ENCODE results near the gene TXNDC11.

TXNDC11 gene

DNA sequence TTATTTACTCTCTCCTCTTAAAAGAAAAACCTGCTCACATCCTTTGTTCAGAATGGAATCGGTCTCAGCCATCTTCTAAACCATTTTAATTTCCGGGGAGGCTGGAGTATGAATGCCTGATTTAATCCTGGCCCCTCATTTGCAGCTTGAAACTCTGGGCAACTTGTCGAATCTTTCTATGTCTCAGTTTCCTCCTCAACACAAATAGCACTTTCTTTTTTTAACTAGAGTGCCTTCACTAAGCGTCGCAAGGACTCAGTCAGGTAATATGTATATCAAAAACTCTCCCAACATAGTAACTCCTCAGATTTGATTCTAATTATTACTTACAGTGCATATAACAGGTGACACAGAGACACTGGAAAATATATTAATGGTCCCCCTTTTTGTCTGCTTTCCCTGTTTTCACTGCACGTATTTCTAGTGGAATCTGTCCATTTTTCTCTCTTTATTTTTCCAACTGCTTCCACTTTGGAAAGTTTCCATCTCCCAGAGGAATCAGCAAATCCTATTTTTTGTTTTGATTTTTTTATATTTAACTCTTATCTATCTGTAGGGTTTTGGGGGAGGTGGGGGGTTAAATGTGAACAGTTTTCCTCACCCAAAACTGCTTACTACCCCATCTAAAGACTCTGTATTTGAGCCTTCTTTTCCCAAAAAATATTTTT, 55.8 kb downstream of the TXNDC11 start:
- DNase-seq, result no peak

DNA sequence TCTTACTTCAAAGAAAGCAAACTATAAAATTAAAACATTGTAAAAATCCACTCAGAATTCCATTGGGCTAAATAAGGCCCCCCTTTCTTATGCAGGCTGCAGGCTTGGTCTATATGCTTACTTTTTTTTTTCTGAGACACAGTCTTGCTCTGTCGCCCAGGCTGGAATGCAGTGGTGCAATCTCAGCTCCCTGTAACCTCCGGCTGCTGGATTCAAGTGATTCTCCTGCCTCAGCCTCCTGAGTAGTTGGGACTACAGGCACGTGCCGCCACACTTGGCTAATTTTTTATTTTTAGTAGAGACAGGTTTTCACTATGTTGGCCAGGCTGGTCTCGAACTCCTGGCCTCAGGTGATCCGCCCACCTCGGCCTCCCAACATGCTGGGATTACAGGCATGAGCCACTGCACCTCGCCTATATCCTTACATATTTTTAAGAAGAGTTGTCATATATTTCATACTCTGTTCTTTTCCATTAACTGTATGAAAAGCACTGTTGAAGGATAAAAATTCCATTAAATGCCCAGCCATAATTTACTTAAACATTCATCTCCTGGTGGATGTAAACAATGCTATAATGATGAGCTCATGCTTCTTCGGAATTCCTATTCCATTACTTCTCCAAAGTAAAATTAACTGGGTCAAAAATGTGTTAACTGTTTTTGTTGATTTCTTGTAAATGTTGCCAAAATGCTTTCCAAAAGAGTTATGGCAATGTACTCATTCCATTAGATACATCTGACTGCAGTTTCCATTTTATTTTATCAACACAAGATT, 56.6 kb downstream of the TXNDC11 start:
- no peak for DNase-seq

DNA sequence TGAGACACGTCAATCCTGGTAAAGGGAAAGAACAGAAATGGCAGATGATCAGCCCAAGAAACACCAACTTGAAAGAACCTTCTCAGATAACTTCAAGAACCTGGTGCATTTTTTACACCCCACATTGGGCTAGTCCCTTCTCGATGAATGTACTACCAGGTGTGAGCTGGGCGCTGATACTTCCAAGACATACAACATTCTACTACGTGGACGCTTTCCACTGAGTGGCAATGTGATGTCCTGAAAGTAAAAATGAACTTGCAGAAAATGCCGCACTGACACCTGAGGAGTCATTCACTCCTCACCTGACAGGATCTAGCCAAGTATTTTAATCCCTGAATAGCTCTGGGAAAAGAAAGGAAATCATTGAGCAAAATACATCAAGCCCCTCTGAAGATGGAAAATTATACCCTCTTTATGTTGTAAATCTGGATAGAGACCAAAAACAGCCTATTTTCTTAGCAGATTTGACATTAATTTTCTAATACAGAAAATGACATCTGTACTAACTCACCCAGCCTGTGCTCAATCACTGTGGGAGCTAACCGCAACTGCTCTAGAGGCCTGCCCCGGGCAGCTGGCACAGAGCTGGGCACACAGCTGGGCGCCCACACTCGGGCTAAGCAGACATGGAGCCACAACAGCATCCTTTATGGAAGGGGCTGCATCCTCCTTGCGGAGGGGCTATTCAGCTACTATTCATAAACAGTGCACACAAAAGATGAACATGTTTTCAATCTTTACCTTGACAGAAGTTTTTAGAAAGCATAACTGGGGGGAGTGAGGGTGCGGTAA, 58.2 kb downstream of the TXNDC11 start:
- no peak for DNase-seq

- no peak for DNase-seq
Observed at GRCh38 chr16:11683145-11683544, 59.5 kb downstream of the TXNDC11 start.

DNA sequence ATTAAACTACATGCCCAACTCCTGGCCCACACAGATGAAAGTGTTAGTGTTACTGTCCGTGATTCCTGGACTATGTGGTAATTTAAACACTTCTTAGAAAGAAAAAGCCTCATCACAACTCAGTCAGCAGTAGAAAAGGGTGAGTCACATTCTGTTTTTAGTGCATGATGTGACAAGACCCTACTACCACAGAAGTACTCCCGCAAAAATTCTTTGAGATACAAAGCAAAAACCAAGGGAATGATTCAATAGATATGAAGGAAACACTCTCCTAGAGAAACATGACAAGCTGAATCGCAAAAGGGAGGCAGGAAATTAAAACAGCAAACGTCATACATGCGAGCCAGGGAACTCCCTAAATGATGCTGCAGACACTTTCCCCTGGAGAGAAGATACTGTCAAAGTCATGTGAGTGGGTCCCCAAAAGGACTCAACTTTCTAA, 60.0 kb downstream of the TXNDC11 start:
- DNase-seq, result no peak

GRCh38 chr16:11681976-11682654, 60.5 kb downstream of the TXNDC11 start:
- DNase-seq, result no peak

- DNase-seq, result no peak
Observed at GRCh38 chr16:11681556-11681955, 61.1 kb downstream of the TXNDC11 start.

- DNase-seq, result no peak
Observed at GRCh38 chr16:11679941-11680911, 62.4 kb downstream of the TXNDC11 start.

DNA sequence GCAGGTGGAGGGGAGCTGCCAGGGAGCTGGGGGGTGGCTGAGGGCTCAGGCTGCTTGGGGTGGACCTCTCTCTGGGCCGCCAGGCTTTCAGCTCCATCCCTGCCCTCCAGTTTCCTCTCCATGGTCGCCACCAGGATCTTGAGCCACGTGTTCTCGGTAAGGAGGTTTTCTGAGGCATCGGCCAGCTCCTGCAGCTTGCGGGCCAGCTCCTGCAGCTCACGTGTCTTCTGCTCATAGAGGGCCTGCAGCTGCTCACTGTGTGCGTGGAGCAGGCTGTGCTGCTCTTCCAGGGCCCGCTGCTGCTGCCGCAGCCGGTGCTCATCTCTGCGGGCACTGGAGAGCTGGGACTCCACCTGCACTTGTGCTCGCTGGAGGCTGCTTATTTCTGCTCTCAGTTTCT, 63.4 kb downstream of the TXNDC11 start:
- DNase-seq, result no peak

- DNase-seq, result no peak
Observed at GRCh38 chr16:11677959-11678881, 64.4 kb downstream of the TXNDC11 start.

- no peak for DNase-seq
Observed at GRCh38 chr16:11677451-11677951, 65.2 kb downstream of the TXNDC11 start.

- no peak for DNase-seq
Observed at GRCh38 chr16:11676799-11677198, 65.9 kb downstream of the TXNDC11 start.

DNA sequence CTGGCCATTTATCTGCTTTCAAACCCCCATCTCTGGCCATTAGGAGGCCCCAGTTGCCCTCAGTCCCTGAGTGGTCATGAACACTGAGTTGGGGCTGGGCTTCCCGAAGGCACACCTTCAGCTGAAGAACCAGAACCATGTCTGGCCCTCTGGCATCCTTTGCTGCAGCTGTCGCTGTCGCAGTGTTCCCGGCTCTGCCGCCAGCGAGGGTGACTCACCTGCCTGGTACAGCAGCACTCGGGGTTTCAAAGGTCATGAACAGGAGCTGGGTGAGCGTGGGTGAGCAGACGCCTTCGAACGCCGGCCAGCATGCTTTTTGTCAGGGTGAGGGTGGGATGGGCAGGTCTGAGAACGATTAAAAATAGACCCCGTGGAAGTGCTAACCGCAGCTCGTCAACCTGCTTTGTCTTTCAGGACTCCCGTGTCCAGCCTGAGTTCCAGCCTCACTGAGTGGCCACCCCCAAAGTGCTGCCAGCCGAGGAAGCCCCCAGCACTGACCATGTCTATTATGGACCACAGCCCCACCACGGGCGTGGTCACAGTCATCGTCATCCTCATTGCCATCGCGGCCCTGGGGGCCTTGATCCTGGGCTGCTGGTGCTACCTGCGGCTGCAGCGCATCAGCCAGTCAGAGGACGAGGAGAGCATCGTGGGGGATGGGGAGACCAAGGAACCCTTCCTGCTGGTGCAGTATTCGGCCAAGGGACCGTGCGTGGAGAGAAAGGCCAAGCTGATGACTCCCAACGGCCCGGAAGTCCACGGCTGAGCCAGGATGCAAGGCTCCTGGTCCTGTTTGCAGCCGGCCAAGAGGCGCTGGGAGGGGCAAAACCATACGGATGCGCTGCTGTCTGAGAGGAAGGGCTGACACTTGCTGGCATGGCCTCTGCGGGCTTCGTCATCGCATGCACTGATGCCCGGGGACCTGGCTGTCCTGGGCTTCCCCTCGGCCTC, 66.8 kb downstream of the TXNDC11 start:
- no peak for DNase-seq

- DNase-seq, result no peak
Observed at GRCh38 chr16:11674818-11675560, 67.7 kb downstream of the TXNDC11 start.

GRCh38 chr16:11674001-11674817, 68.4 kb downstream of the TXNDC11 start:
- DNase-seq, result no peak

DNA sequence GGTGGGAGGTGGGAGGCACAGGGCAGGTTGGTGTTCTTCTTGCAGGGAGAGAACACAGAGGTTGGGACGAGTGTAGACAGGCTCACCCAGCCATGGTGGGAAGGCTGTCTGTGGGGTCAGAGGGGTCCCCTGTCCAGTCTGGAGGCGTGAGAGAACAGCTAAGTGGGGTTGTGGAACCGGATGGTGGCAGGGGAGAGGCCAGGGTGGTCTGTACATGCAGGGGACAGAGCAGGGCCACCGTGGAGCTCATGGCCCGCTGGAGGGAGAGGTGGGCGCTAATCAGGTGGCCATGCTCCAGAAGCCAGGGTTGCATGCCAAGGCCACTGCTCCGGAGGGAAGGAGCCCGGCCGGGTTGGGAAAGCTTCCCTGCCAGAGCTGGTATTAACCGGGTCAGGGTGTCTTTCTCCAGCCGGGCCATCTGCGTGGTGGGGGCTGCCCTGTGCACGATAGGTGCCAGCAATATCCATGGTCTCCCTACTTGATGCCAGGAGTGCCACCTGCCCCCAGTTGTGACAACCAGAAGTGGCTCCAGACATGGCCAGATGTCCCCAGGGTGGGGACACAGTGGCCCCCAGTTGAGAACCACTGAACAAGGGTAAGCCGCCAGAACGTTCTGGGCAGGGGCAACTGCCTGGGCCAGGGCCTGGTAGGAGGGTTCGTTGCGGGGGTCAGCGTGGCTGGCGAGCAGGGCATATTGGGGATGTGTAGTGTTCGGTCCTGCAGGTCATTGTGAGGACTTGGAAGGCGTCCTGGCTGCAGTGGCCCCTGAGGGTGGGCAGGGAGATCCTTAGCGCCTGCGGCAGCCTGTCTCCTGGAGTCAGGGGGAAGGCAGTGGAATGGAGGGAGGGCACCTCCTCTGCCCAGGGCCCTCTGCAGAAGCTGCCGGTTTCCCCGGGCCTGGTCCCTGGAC, 69.3 kb downstream of the TXNDC11 start:
- no peak for DNase-seq
